SK-N-SH treated with all-trans-retinoic acid at 6 μM for 48 hours (cell line): ENCODE measurements around the gene LY86.

Experiments used
- ATAC-seq: fragments of 200-7000 bp; cut with Tn5 transposase; 3 replicates; pipeline ENCODE4 v1.9.1; 2020; ENCODE audit warnings: mild to moderate bottlenecking, moderate library complexity
- ARNTL ChIP-seq: fragments of 450-650 bp; formaldehyde crosslinking; IDR thresholded peaks from 2 replicates; pipeline ENCODE4 v1.5.0; 2020; ENCODE audit warnings: low read depth, mild to moderate bottlenecking, moderate library complexity, borderline replicate concordance
- BACH2 ChIP-seq: fragments of 250-450 bp; sonication (Bioruptor Pico); IDR thresholded peaks from 2 replicates; pipeline ENCODE4 v1.9.0; 2021; ENCODE audit warnings: mild to moderate bottlenecking, borderline replicate concordance
- CSDC2 ChIP-seq: fragments of 250-450 bp; sonication (Bioruptor Pico); IDR thresholded peaks from 2 replicates; pipeline ENCODE4 v1.5.0; 2020; ENCODE audit warnings: mild to moderate bottlenecking, moderate library complexity
- ESRRG ChIP-seq: fragments of 250-450 bp; sonication (Bioruptor Pico); IDR thresholded peaks from 2 replicates; pipeline ENCODE4 v1.6.1; 2021; ENCODE audit warnings: mild to moderate bottlenecking
- GLIS3 ChIP-seq: fragments of 250-450 bp; sonication (Bioruptor Pico); IDR thresholded peaks from 2 replicates; pipeline ENCODE4 v1.5.0; 2020; ENCODE audit warnings: mild to moderate bottlenecking, moderate library complexity
- ISL1 ChIP-seq: fragments of 250-450 bp; sonication (Bioruptor Pico); IDR thresholded peaks from 2 replicates; pipeline ENCODE4 v2.1.2; 2022; ENCODE audit warnings: mild to moderate bottlenecking, moderate library complexity
- OSR1 ChIP-seq: fragments of 250-450 bp; sonication (Bioruptor Pico); IDR thresholded peaks from 2 replicates; pipeline ENCODE4 v1.8.0; 2022; ENCODE audit warnings: moderate library complexity, mild to moderate bottlenecking, inconsistent platforms
- PPARA ChIP-seq: fragments of 250-450 bp; sonication (Bioruptor Pico); IDR thresholded peaks from 2 replicates; pipeline ENCODE4 v1.5.0; 2020; ENCODE audit warnings: mild to moderate bottlenecking, borderline replicate concordance
- RARB ChIP-seq: fragments of 250-450 bp; sonication (Bioruptor Pico); IDR thresholded peaks from 2 replicates; pipeline ENCODE4 v1.8.0; 2021; ENCODE audit warnings: mild to moderate bottlenecking, moderate library complexity
- SNAI2 ChIP-seq: fragments of 250-450 bp; sonication (Bioruptor Pico); IDR thresholded peaks from 2 replicates; pipeline ENCODE4 v1.5.0; 2020; ENCODE audit warnings: mild to moderate bottlenecking, moderate library complexity
- TCF4 ChIP-seq: fragments of 250-450 bp; sonication (Bioruptor Pico); IDR thresholded peaks from 2 replicates; pipeline ENCODE4 v1.8.0; 2021; ENCODE audit warnings: mild to moderate bottlenecking, moderate library complexity, borderline replicate concordance
- TOX ChIP-seq: fragments of 250-450 bp; sonication (Bioruptor Pico); IDR thresholded peaks from 2 replicates; pipeline ENCODE4 v1.8.0; 2021; ENCODE audit warnings: mild to moderate bottlenecking, moderate library complexity, borderline replicate concordance
- ZC3H10 ChIP-seq: fragments of 250-450 bp; sonication (Bioruptor Pico); IDR thresholded peaks from 2 replicates; pipeline ENCODE4 v1.5.1; 2021; ENCODE audit warnings: mild to moderate bottlenecking, moderate library complexity
- ZFP3 ChIP-seq: fragments of 250-450 bp; sonication (Bioruptor Pico); IDR thresholded peaks from 2 replicates; pipeline ENCODE4 v1.5.0; 2020; ENCODE audit warnings: mild to moderate bottlenecking, moderate library complexity
- ZNF565 ChIP-seq: fragments of 450-650 bp; formaldehyde crosslinking; conservative IDR thresholded peaks from 2 replicates; pipeline ENCODE4 v1.5.0; 2020; ENCODE audit warnings: low read depth, mild to moderate bottlenecking, moderate library complexity
- ZNF70 ChIP-seq: fragments of 450-650 bp; formaldehyde crosslinking; IDR thresholded peaks from 2 replicates; pipeline ENCODE4 v1.5.0; 2020; ENCODE audit warnings: mild to moderate bottlenecking, moderate library complexity
- ZNF8 ChIP-seq: fragments of 450-650 bp; formaldehyde crosslinking; IDR thresholded peaks from 2 replicates; pipeline ENCODE4 v1.5.0; 2020; ENCODE audit warnings: mild to moderate bottlenecking, moderate library complexity
- TF ChIP-seq, protein P1 (sequence below): fragments of 250-450 bp; sonication (Bioruptor Pico); IDR thresholded peaks from 2 replicates; pipeline ENCODE4 v1.8.0; 2020; ENCODE audit warnings: mild to moderate bottlenecking, moderate library complexity, borderline replicate concordance
- TF ChIP-seq, protein P2 (sequence below): fragments of 250-450 bp; sonication (Bioruptor Pico); IDR thresholded peaks from 2 replicates; pipeline ENCODE4 v1.8.0; 2021; ENCODE audit warnings: low read depth, mild to moderate bottlenecking, moderate library complexity, borderline replicate concordance
- TF ChIP-seq, protein P3 (sequence below): fragments of 250-450 bp; sonication (Bioruptor Pico); IDR thresholded peaks from 2 replicates; pipeline ENCODE4 v1.5.1; 2021; ENCODE audit warnings: mild to moderate bottlenecking, moderate library complexity
- TF ChIP-seq, protein P4 (sequence below): fragments of 250-450 bp; sonication (Bioruptor Pico); IDR thresholded peaks from 2 replicates; pipeline ENCODE4 v1.5.0; 2020; ENCODE audit warnings: mild to moderate bottlenecking, moderate library complexity

The LY86 gene

DNA sequence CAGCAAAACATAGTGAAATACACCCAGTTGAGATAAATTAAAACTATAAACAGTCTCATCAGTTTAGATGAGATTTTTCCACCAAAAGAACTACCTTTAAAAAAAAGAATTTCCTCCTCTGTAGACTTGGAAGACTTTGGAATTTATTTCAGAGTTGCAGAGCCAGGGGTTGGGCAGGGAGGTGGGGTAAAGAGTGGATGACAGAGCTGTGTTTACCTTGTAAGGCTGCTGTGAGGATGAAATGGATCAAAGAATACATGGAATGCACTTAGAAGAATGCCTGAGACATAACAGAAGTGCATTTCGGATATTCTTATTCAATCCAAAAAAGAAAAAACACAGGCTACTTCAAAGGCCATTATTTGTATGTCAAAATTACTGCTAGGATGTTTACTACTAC, 6.4 kb upstream of the LY86 start (continued):
- TF ChIP-seq, protein P1, sequence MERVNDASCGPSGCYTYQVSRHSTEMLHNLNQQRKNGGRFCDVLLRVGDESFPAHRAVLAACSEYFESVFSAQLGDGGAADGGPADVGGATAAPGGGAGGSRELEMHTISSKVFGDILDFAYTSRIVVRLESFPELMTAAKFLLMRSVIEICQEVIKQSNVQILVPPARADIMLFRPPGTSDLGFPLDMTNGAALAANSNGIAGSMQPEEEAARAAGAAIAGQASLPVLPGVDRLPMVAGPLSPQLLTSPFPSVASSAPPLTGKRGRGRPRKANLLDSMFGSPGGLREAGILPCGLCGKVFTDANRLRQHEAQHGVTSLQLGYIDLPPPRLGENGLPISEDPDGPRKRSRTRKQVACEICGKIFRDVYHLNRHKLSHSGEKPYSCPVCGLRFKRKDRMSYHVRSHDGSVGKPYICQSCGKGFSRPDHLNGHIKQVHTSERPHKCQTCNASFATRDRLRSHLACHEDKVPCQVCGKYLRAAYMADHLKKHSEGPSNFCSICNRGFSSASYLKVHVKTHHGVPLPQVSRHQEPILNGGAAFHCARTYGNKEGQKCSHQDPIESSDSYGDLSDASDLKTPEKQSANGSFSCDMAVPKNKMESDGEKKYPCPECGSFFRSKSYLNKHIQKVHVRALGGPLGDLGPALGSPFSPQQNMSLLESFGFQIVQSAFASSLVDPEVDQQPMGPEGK (CRISPR knock-in tag): no peak
- TF ChIP-seq BACH2 (no peak), ESRRG (no peak)

DNA sequence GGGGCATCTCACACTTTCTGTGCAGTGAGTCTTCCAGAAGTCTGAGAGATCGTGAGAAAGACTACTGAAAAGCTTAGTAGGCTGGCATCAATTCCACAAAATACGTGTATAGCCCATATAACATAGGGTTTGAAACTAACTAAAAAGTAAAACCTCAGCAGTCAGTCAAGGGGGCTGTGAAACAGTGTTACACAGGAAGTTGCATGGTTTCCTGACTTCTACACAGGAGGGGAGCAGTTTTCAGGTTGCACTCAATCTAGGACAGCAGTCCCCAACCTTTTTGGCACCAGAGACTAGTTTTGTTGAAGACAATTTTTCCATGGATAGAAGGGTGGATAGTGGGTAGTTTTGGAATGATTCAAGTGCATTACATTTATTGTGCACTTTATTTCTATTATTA, 4.7 kb upstream of the LY86 start:
- TF ChIP-seq OSR1 (CRISPR knock-in tag): no peak
- no peak for TF ChIP-seq GLIS3 (CRISPR knock-in tag)
- TF ChIP-seq TCF4 (CRISPR knock-in tag): no peak
- TF ChIP-seq, protein P1 (CRISPR knock-in tag): no peak
- TF ChIP-seq SNAI2 (CRISPR knock-in tag): no peak
- TF ChIP-seq ESRRG: no peak
- TF ChIP-seq TOX: no peak
- TF ChIP-seq, protein P2, sequence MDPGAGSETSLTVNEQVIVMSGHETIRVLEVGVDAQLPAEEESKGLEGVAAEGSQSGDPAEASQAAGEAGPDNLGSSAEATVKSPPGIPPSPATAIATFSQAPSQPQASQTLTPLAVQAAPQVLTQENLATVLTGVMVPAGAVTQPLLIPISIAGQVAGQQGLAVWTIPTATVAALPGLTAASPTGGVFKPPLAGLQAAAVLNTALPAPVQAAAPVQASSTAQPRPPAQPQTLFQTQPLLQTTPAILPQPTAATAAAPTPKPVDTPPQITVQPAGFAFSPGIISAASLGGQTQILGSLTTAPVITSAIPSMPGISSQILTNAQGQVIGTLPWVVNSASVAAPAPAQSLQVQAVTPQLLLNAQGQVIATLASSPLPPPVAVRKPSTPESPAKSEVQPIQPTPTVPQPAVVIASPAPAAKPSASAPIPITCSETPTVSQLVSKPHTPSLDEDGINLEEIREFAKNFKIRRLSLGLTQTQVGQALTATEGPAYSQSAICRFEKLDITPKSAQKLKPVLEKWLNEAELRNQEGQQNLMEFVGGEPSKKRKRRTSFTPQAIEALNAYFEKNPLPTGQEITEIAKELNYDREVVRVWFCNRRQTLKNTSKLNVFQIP (CRISPR knock-in tag): no peak
- TF ChIP-seq ZNF565 (CRISPR knock-in tag): no peak
- no peak for TF ChIP-seq ZNF70 (CRISPR knock-in tag)
- TF ChIP-seq CSDC2 (CRISPR knock-in tag): no peak
- no peak for TF ChIP-seq ZFP3 (CRISPR knock-in tag)
- TF ChIP-seq RARB (CRISPR knock-in tag): no peak
- no peak for TF ChIP-seq PPARA (CRISPR knock-in tag)
- no peak for TF ChIP-seq ISL1 (CRISPR knock-in tag)
- TF ChIP-seq ZNF8 (CRISPR knock-in tag): no peak
- no peak for ATAC-seq

DNA sequence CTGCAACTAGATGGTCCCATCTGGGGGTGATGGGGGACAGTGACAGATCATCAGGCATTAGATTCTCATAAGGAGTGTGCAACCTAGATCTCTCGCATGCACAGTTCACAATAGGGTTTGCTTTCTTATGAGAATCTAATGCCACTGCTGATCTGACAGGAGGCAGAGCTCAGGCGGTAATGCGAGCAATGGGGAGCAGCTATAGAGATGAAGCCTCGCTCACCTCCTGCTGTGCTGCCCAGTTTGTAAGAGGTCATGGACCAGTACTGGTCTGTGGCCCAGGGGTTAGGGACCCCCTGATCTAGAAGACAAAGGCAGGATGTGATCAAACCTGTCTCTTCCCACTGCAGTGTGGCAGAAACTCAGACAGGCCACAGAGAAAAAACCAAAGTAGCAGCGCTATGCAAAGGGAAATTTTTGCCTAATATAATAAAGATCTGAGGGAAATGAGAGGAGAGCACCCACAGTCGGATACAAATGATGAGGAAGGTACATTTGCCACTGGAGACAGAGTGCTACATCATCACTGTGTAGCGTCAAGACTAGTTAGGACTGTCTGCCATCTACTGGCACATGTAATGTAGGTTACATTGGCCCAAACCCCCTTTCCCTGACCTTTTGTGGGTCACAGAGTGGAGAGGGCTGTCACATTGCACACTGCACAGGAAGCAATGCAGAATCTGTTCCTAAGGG, 4.1 kb upstream of the LY86 start:
- TF ChIP-seq RARB (CRISPR knock-in tag): no peak
- TF ChIP-seq ZFP3 (CRISPR knock-in tag): no peak
- TF ChIP-seq TCF4 (CRISPR knock-in tag): no peak
- no peak for TF ChIP-seq ZC3H10 (CRISPR knock-in tag)
- TF ChIP-seq, protein P3, sequence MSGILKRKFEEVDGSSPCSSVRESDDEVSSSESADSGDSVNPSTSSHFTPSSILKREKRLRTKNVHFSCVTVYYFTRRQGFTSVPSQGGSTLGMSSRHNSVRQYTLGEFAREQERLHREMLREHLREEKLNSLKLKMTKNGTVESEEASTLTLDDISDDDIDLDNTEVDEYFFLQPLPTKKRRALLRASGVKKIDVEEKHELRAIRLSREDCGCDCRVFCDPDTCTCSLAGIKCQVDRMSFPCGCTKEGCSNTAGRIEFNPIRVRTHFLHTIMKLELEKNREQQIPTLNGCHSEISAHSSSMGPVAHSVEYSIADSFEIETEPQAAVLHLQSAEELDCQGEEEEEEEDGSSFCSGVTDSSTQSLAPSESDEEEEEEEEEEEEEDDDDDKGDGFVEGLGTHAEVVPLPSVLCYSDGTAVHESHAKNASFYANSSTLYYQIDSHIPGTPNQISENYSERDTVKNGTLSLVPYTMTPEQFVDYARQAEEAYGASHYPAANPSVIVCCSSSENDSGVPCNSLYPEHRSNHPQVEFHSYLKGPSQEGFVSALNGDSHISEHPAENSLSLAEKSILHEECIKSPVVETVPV (CRISPR knock-in tag): no peak
- no peak for TF ChIP-seq CSDC2 (CRISPR knock-in tag)
- TF ChIP-seq BACH2: no peak
- TF ChIP-seq ESRRG: no peak
- no peak for TF ChIP-seq ARNTL (CRISPR knock-in tag)
- TF ChIP-seq PPARA (CRISPR knock-in tag): no peak
- TF ChIP-seq, protein P2 (CRISPR knock-in tag): no peak
- TF ChIP-seq, protein P4, sequence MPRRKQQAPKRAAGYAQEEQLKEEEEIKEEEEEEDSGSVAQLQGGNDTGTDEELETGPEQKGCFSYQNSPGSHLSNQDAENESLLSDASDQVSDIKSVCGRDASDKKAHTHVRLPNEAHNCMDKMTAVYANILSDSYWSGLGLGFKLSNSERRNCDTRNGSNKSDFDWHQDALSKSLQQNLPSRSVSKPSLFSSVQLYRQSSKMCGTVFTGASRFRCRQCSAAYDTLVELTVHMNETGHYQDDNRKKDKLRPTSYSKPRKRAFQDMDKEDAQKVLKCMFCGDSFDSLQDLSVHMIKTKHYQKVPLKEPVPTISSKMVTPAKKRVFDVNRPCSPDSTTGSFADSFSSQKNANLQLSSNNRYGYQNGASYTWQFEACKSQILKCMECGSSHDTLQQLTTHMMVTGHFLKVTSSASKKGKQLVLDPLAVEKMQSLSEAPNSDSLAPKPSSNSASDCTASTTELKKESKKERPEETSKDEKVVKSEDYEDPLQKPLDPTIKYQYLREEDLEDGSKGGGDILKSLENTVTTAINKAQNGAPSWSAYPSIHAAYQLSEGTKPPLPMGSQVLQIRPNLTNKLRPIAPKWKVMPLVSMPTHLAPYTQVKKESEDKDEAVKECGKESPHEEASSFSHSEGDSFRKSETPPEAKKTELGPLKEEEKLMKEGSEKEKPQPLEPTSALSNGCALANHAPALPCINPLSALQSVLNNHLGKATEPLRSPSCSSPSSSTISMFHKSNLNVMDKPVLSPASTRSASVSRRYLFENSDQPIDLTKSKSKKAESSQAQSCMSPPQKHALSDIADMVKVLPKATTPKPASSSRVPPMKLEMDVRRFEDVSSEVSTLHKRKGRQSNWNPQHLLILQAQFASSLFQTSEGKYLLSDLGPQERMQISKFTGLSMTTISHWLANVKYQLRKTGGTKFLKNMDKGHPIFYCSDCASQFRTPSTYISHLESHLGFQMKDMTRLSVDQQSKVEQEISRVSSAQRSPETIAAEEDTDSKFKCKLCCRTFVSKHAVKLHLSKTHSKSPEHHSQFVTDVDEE (CRISPR knock-in tag): no peak
- no peak for TF ChIP-seq SNAI2 (CRISPR knock-in tag)
- ATAC-seq: no peak
